ENCODE measurements around the gene GRPEL2. TPM values are rescaled to one million over a fixed set of nuclear protein-coding genes. Genes with fewer than 3 reads are reported as not detected.

GRPEL2 gene
- total and polyA plus RNA-seq, 2 experiments from 2014 or later, result 20.2 to 62.2 TPM

GRCh38 chr5:149298163-149298562 is 47.1 kb upstream of the GRPEL2 start:
- no peaks in the 10 kb centered on the region for H3K27me3 ChIP-seq (ENCODE audit: insufficient read depth)
- H3K4me1 ChIP-seq (ENCODE audit: insufficient read depth), result no peaks in the 10 kb centered on the region
- Mint-ChIP-seq H3K27me3 (ENCODE audit: insufficient read depth, low read depth, poor library complexity) (peaks cover 7% of the 10 kb centered on the region), H3K27ac (no peak overlapping the region), H3K4me3 (no peak overlapping the region), H3K4me1 (peaks cover 18% of the 10 kb centered on the region), H3K36me3 (ENCODE audit: low read depth) (no peaks in the 10 kb centered on the region), H3K9me3 (no peaks in the 10 kb centered on the region)
- ATAC-seq, result no peak
- no peak overlapping the region for H3K4me3 ChIP-seq
- H3K79me2 ChIP-seq (replicated peaks; ENCODE audit: insufficient read depth), result no peaks in the 10 kb centered on the region
- TF ChIP-seq ZNF331 (CRISPR knock-in tag; IDR thresholded peaks at IDR 0.05; ENCODE audit: low read depth) (no peak), JUNB (IDR thresholded peaks at IDR 0.05; ENCODE audit: unreplicated experiment) (no peak), REST (IDR thresholded peaks at IDR 0.05; ENCODE audit: unreplicated experiment) (no peak), POLR2AphosphoS5 (IDR thresholded peaks at IDR 0.05; ENCODE audit: low read depth) (no peak), CTCF (conservative IDR thresholded peaks at IDR 0.05; ENCODE audit: low read depth in 2 of 2) (no peak), STAT1 (IDR thresholded peaks at IDR 0.05; ENCODE audit: unreplicated experiment) (no peak), CREB1 (CRISPR knock-in tag; IDR thresholded peaks at IDR 0.05; ENCODE audit: low read depth) (no peak), NANOG (IDR thresholded peaks at IDR 0.05; ENCODE audit: borderline replicate concordance) (no peak), ZNF114 (CRISPR knock-in tag; IDR thresholded peaks at IDR 0.05) (no peak), EZH2 (IDR thresholded peaks at IDR 0.05; ENCODE audit: low read depth, unreplicated experiment) (no peak), EZH2phosphoT487 (IDR thresholded peaks at IDR 0.05; ENCODE audit: unreplicated experiment) (no peak)
- TF ChIP-seq, protein P1, sequence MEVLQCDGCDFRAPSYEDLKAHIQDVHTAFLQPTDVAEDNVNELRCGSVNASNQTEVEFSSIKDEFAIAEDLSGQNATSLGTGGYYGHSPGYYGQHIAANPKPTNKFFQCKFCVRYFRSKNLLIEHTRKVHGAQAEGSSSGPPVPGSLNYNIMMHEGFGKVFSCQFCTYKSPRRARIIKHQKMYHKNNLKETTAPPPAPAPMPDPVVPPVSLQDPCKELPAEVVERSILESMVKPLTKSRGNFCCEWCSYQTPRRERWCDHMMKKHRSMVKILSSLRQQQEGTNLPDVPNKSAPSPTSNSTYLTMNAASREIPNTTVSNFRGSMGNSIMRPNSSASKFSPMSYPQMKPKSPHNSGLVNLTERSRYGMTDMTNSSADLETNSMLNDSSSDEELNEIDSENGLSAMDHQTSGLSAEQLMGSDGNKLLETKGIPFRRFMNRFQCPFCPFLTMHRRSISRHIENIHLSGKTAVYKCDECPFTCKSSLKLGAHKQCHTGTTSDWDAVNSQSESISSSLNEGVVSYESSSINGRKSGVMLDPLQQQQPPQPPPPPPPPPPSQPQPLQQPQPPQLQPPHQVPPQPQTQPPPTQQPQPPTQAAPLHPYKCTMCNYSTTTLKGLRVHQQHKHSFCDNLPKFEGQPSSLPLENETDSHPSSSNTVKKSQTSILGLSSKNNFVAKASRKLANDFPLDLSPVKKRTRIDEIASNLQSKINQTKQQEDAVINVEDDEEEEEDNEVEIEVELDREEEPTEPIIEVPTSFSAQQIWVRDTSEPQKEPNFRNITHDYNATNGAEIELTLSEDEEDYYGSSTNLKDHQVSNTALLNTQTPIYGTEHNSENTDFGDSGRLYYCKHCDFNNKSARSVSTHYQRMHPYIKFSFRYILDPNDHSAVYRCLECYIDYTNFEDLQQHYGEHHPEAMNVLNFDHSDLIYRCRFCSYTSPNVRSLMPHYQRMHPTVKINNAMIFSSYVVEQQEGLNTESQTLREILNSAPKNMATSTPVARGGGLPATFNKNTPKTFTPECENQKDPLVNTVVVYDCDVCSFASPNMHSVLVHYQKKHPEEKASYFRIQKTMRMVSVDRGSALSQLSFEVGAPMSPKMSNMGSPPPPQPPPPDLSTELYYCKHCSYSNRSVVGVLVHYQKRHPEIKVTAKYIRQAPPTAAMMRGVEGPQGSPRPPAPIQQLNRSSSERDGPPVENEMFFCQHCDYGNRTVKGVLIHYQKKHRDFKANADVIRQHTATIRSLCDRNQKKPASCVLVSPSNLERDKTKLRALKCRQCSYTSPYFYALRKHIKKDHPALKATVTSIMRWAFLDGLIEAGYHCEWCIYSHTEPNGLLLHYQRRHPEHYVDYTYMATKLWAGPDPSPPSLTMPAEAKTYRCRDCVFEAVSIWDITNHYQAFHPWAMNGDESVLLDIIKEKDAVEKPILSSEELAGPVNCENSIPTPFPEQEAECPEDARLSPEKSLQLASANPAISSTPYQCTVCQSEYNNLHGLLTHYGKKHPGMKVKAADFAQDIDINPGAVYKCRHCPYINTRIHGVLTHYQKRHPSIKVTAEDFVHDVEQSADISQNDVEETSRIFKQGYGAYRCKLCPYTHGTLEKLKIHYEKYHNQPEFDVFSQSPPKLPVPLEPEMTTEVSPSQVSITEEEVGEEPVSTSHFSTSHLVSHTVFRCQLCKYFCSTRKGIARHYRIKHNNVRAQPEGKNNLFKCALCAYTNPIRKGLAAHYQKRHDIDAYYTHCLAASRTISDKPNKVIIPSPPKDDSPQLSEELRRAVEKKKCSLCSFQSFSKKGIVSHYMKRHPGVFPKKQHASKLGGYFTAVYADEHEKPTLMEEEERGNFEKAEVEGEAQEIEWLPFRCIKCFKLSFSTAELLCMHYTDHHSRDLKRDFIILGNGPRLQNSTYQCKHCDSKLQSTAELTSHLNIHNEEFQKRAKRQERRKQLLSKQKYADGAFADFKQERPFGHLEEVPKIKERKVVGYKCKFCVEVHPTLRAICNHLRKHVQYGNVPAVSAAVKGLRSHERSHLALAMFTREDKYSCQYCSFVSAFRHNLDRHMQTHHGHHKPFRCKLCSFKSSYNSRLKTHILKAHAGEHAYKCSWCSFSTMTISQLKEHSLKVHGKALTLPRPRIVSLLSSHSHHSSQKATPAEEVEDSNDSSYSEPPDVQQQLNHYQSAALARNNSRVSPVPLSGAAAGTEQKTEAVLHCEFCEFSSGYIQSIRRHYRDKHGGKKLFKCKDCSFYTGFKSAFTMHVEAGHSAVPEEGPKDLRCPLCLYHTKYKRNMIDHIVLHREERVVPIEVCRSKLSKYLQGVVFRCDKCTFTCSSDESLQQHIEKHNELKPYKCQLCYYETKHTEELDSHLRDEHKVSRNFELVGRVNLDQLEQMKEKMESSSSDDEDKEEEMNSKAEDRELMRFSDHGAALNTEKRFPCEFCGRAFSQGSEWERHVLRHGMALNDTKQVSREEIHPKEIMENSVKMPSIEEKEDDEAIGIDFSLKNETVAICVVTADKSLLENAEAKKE (CRISPR knock-in tag; IDR thresholded peaks at IDR 0.05), result no peak
- TF ChIP-seq, protein P2, sequence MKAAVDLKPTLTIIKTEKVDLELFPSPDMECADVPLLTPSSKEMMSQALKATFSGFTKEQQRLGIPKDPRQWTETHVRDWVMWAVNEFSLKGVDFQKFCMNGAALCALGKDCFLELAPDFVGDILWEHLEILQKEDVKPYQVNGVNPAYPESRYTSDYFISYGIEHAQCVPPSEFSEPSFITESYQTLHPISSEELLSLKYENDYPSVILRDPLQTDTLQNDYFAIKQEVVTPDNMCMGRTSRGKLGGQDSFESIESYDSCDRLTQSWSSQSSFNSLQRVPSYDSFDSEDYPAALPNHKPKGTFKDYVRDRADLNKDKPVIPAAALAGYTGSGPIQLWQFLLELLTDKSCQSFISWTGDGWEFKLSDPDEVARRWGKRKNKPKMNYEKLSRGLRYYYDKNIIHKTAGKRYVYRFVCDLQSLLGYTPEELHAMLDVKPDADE (IDR thresholded peaks at IDR 0.05), result no peak
- no peak overlapping the region for H2AFZ ChIP-seq
- H4K20me1 ChIP-seq (replicated peaks; ENCODE audit: insufficient read depth), result no peaks in the 10 kb centered on the region; the same call in 1 of the 2 replicates
- no peak overlapping the region for H3K27ac ChIP-seq (ENCODE audit: low read depth)
- no peaks in the 10 kb centered on the region for H3K9me2 ChIP-seq (ENCODE audit: insufficient read depth)
- no peak for DNase-seq (ENCODE audit: low spot score)
- H3K36me3 ChIP-seq (ENCODE audit: insufficient read depth), result no peaks in the 10 kb centered on the region
- no peak overlapping the region for H3K4me2 ChIP-seq
- H3F3A ChIP-seq (replicated peaks; ENCODE audit: low read depth), result no peaks in the 10 kb centered on the region
